Gastrocnemius medialis (tissue), 4 donors: Measurements from ENCODE around the gene SLC9A7. TPM values are rescaled to one million over a fixed set of nuclear protein-coding genes. Genes with fewer than 3 reads are reported as not detected.

Experiments used
- ATAC-seq, 2 donors: fragments of 150-250 bp; one replicate each; pipeline ENCODE4 v1.9.1; 2016
- DNase-seq, 2 donors: peaks; one replicate each; pipeline ENCODE4 v3.0.0-alpha.2; 2019
- H3K27ac ChIP-seq, 4 donors: fragments of 200-600 bp; sonication (generic); 1 replicate in 1 of 4; 2 replicates in 3 of 4; pipeline ENCODE4 v1.5.1; 2016 to 2018; ENCODE audit warnings: mild to moderate bottlenecking in 2 of 4, moderate library complexity in 1 of 4
- H3K27me3 ChIP-seq, 3 donors: fragments of 200-600 bp; sonication (generic) in 2 of 3; 1 replicate in 1 of 3; 2 replicates in 2 of 3; pipeline versions ENCODE4 v1.5.1 to v1.6.0; 2016 to 2019; ENCODE audit warnings: mild to moderate bottlenecking in 1 of 3, moderate library complexity in 1 of 3
- H3K36me3 ChIP-seq, 2 donors: fragments of 200-600 bp; sonication (generic) in 1 of 2; one replicate each; pipeline ENCODE4 v1.5.1; 2017 to 2018
- H3K4me1 ChIP-seq, 2 donors: fragments of 200-600 bp; sonication (generic) in 1 of 2; one replicate each; pipeline ENCODE4 v1.5.1; 2016 to 2017; ENCODE audit warnings: mild to moderate bottlenecking in 2 of 2
- H3K4me3 ChIP-seq, 4 donors: fragments of 200-600 bp; sonication (generic) in 3 of 4; 1 replicate in 1 of 4; 2 replicates in 3 of 4; pipeline ENCODE4 v1.5.1; 2016 to 2019; ENCODE audit warnings: mild to moderate bottlenecking in 2 of 4
- H3K9me3 ChIP-seq, 3 donors: fragments of 200-600 bp; sonication (generic) in 2 of 3; 1 replicate in 1 of 3; 2 replicates in 2 of 3; pipeline ENCODE4 v1.5.1; 2016 to 2019
- CTCF ChIP-seq, 5 experiments: fragments of 450-650 bp in 3 of 5; fragments of 200-600 bp in 2 of 5; sonication (generic) in 2 of 5; IDR thresholded peaks in 4 of 5; conservative IDR thresholded peaks in 1 of 5; 1 replicate in 4 of 5; 2 replicates in 1 of 5; pipeline ENCODE4 v1.5.1; 2016 to 2019; ENCODE audit warnings: antibody characterized with exemption in 5 of 5, mild to moderate bottlenecking in 3 of 5, moderate library complexity in 3 of 5
- POLR2A ChIP-seq, 2 donors: fragments of 450-650 bp; IDR thresholded peaks; one replicate each; pipeline ENCODE4 v1.6.1; 2017; ENCODE audit warnings: antibody characterized with exemption in 2 of 2, mild to moderate bottlenecking in 2 of 2, moderate library complexity in 2 of 2
- in situ Hi-C, 4 donors: fragments of 200-750 bp; cut with MboI; loops; one replicate each; pipeline versions ENCODE4 v1.15.0 to v1.8.0; 2017; ENCODE audit warnings: low sequenced_read_pairs in 4 of 4
- intact Hi-C: fragments of 100-400 bp; cut with DNase I; formaldehyde crosslinking; loops from one replicate; pipeline ENCODE4 v1.15.1; 2023; ENCODE audit warnings: low total_unique reads
- total RNA-seq, 4 donors: library from RNA; depleted of rRNA; stranded (reverse); fragments of >200 nt; gene quantifications; one replicate each; pipeline versions ENCODE4 v1.1.0 to v1.2.3, GENCODE V29; 2016

The SLC9A7 gene
- total RNA-seq, 4 donors from 2014 or later, result 13.3 to 27.4 (median 20.0) TPM

- in situ Hi-C loops (no loop called here), intact Hi-C loops (no loop called here)
- Histone ChIP-seq H3K27me3 (no peaks in the 10 kb centered on the region), H3K36me3 (peaks cover 0 to 9% of the 10 kb centered on the region in 2 donors), H3K9me3 (no peaks in the 10 kb centered on the region), H3K4me3 (no peak overlapping the region), H3K27ac (no peak overlapping the region), H3K4me1 (peaks cover 0 to 13% of the 10 kb centered on the region in 2 donors)
- no peak for DNase-seq
- TF ChIP-seq CTCF (IDR thresholded peaks at IDR 0.05 in 4 of 5, conservative IDR thresholded peaks at IDR 0.05 in 1 of 5) (no peak), POLR2A (IDR thresholded peaks at IDR 0.05) (no peak)
- no peak for ATAC-seq
Measured at GRCh38 chrX:46624090-46624786, 134.7 kb downstream of the SLC9A7 start.

- Histone ChIP-seq H3K9me3 (no peaks in the 10 kb centered on the region), H3K4me3 (no peak overlapping the region), H3K36me3 (peaks cover 0 to 9% of the 10 kb centered on the region in 2 donors), H3K27ac (no peak overlapping the region), H3K27me3 (no peaks in the 10 kb centered on the region), H3K4me1 (no peaks in the 10 kb centered on the region)
- DNase-seq (no peak), ATAC-seq (no peak)
- in situ Hi-C loops, result no loop called here
- TF ChIP-seq POLR2A (IDR thresholded peaks at IDR 0.05) (no peak), CTCF (IDR thresholded peaks at IDR 0.05 in 4 of 5, conservative IDR thresholded peaks at IDR 0.05 in 1 of 5) (no peak)
- intact Hi-C loops, result no loop called here
Measured at GRCh38 chrX:46621572-46621971, 137.3 kb downstream of the SLC9A7 start.

GRCh38 chrX:46620505-46620904 lies 138.4 kb downstream of the SLC9A7 start:
- no peak for DNase-seq
- in situ Hi-C loops, result no loop called here

GRCh38 chrX:46618947-46619346 lies 140.0 kb downstream of the SLC9A7 start:
- TF ChIP-seq POLR2A (IDR thresholded peaks at IDR 0.05), result no peak
- no peak for TF ChIP-seq CTCF (IDR thresholded peaks at IDR 0.05 in 4 of 5, conservative IDR thresholded peaks at IDR 0.05 in 1 of 5)
- H3K36me3 ChIP-seq, result peaks cover 0 to 9% of the 10 kb centered on the region in 2 donors
- in situ Hi-C loops (no loop called here), intact Hi-C loops (no loop called here)
- H3K27ac ChIP-seq, result no peak overlapping the region
- ATAC-seq (no peak), DNase-seq (no peak)
- H3K27me3 ChIP-seq, result no peaks in the 10 kb centered on the region
- H3K9me3 ChIP-seq, result no peaks in the 10 kb centered on the region
- no peak overlapping the region for H3K4me3 ChIP-seq
- H3K4me1 ChIP-seq, result no peaks in the 10 kb centered on the region

More at GRCh38 chrX:46620505-46620904, 138.4 kb downstream of the SLC9A7 start:
- no peak for ATAC-seq
- Histone ChIP-seq H3K27me3 (no peaks in the 10 kb centered on the region), H3K4me1 (no peaks in the 10 kb centered on the region), H3K4me3 (no peak overlapping the region), H3K9me3 (no peaks in the 10 kb centered on the region), H3K27ac (no peak overlapping the region), H3K36me3 (peaks cover 0 to 9% of the 10 kb centered on the region in 2 donors)
- no peak for TF ChIP-seq POLR2A (IDR thresholded peaks at IDR 0.05)
- no peak for TF ChIP-seq CTCF (IDR thresholded peaks at IDR 0.05 in 4 of 5, conservative IDR thresholded peaks at IDR 0.05 in 1 of 5)
- intact Hi-C loops, result no loop called here
